Mucosa of descending colon (tissue), 3 donors: ENCODE measurements around the gene ELMO2. TPM values are rescaled to one million over a fixed set of nuclear protein-coding genes. Genes with fewer than 3 reads are reported as not detected.

ENCODE experiments used
- ATAC-seq: fragments of 200-7000 bp; cut with Tn5 transposase; one replicate; pipeline ENCODE4 v1.9.1; 2020; ENCODE audit warnings: mild to moderate bottlenecking, moderate library complexity
- DNase-seq, 3 donors: peaks; one replicate each; pipeline ENCODE4 v3.0.0-alpha.2; 2020
- H3K36me3 ChIP-seq: fragments of 200-600 bp; one replicate; pipeline ENCODE4 v1.8.0; 2021; ENCODE audit warnings: low read depth, mild to moderate bottlenecking
- H3K4me1 ChIP-seq: fragments of 200-600 bp; one replicate; pipeline ENCODE4 v1.8.0; 2021; ENCODE audit warnings: low read depth, mild to moderate bottlenecking
- H3K4me3 ChIP-seq: fragments of 200-600 bp; one replicate; pipeline ENCODE4 v1.8.0; 2021; ENCODE audit warnings: mild to moderate bottlenecking
- H3K9me3 ChIP-seq: fragments of 200-600 bp; one replicate; pipeline ENCODE4 v1.8.0; 2021; ENCODE audit warnings: mild to moderate bottlenecking
- CTCF ChIP-seq: fragments of 200-600 bp; IDR thresholded peaks from one replicate; pipeline ENCODE4 v1.8.0; 2022; ENCODE audit warnings: antibody characterized with exemption, mild to moderate bottlenecking
- intact Hi-C, 2 donors: fragments of 100-400 bp; cut with DNase I in 1 of 2; cut with micrococcal nuclease in 1 of 2; formaldehyde crosslinking; loops; one replicate each; pipeline versions ENCODE4 v1.11.0 to v1.11.1; 2022; cut with DNase I, micrococcal nuclease
- total RNA-seq, 3 donors: library from RNA; stranded (reverse); fragmentation: NEBNext Ultra II Directional in 2 of 3; extraction: Animal tissue kit (Norgen Biotek cat#: 25700) in 2 of 3; gene quantifications; one replicate each; pipeline versions ENCODE4 v1.2.1 to v1.2.4, GENCODE V29; 2021 to 2023
- donor health status: DM: no; HTN: no; CAD: no; lungs with moderate emphysema.
- donor health status: DM: no; HTN: no; CAD: no.
- donor health status: DM: no; HTN: yes; CAD: no.

ELMO2 gene
- total RNA-seq, 3 donors from 2014 or later = 21.2 to 46.6 (median 27.1) TPM

- Histone ChIP-seq H3K9me3 (no peaks in the 10 kb centered on the region), H3K4me3 (no peak overlapping the region), H3K36me3 (no peaks in the 10 kb centered on the region), H3K4me1 (no peaks in the 10 kb centered on the region)
- DNase-seq (no peak), ATAC-seq (no peak)
- intact Hi-C loops = no loop called here
- TF ChIP-seq CTCF = no peak
Measured at GRCh38 chr20:46435146-46435545, 28.7 kb upstream of the ELMO2 start.

- no peaks in the 10 kb centered on the region for H3K9me3 ChIP-seq
- no peak for ATAC-seq
- intact Hi-C loops = no loop called here
- H3K4me1 ChIP-seq = no peaks in the 10 kb centered on the region
- DNase-seq = no peak
- no peak overlapping the region for H3K4me3 ChIP-seq
- TF ChIP-seq CTCF = no peak
- H3K36me3 ChIP-seq = no peaks in the 10 kb centered on the region
Measured at GRCh38 chr20:46434597-46434996, 28.2 kb upstream of the ELMO2 start.

- intact Hi-C loops = no loop called here
- ATAC-seq (no peak), DNase-seq (no peak)
- Histone ChIP-seq H3K36me3 (no peaks in the 10 kb centered on the region), H3K9me3 (no peaks in the 10 kb centered on the region), H3K4me1 (no peaks in the 10 kb centered on the region), H3K4me3 (no peak overlapping the region)
- TF ChIP-seq CTCF = no peak
Measured at GRCh38 chr20:46433051-46433450, 26.6 kb upstream of the ELMO2 start.

GRCh38 chr20:46430921-46431712 is 24.7 kb upstream of the ELMO2 start:
- Histone ChIP-seq H3K36me3 (no peaks in the 10 kb centered on the region), H3K9me3 (no peaks in the 10 kb centered on the region), H3K4me3 (no peak overlapping the region), H3K4me1 (no peaks in the 10 kb centered on the region)
- intact Hi-C loops = no loop called here
- no peak for TF ChIP-seq CTCF
- ATAC-seq = no peak
- DNase-seq = no peak

- Histone ChIP-seq H3K4me1 (no peaks in the 10 kb centered on the region), H3K36me3 (no peaks in the 10 kb centered on the region), H3K9me3 (no peaks in the 10 kb centered on the region), H3K4me3 (no peak overlapping the region)
- DNase-seq (no peak), ATAC-seq (no peak)
- TF ChIP-seq CTCF = no peak
- intact Hi-C loops = no loop called here
Measured at GRCh38 chr20:46427384-46427783, 21.0 kb upstream of the ELMO2 start.
